OCI-LY1 (cell line): ENCODE data around the gene METTL3.
A peak's percentile ranks its signal among the peaks of the same experiment; 100 is the strongest.

ENCODE experiments used
- H2AFZ ChIP-seq: fragments of 200-600 bp; sonication (generic), shearing (Covaris generic); 2 replicates; pipeline ENCODE4 v1.6.0; 2014; ENCODE audit warnings: antibody characterized with exemption, mild to moderate bottlenecking, low read length
- H3F3A ChIP-seq: fragments of 200-600 bp; sonication (generic), shearing (Covaris generic); 2 replicates; pipeline ENCODE4 v1.6.0; 2014; ENCODE audit warnings: mild to moderate bottlenecking, antibody characterized with exemption, low read length, moderate library complexity; ENCODE audit not compliant: insufficient read depth
- H3K27ac ChIP-seq: fragments of 200-600 bp; sonication (generic); 2 replicates; pipeline ENCODE4 v1.5.1; 2014; ENCODE audit warnings: low read length, mixed run types, mild to moderate bottlenecking, low read depth; ENCODE audit not compliant: poor library complexity, severe bottlenecking
- H3K27me3 ChIP-seq: fragments of 200-600 bp; sonication (generic); 2 replicates; pipeline ENCODE4 v1.6.0; 2014; ENCODE audit warnings: antibody characterized with exemption, mild to moderate bottlenecking, low read length, moderate library complexity; ENCODE audit not compliant: insufficient read depth
- H3K36me3 ChIP-seq: fragments of 200-600 bp; sonication (generic); 2 replicates; pipeline ENCODE4 v1.6.1; 2014; ENCODE audit warnings: mild to moderate bottlenecking, antibody characterized with exemption, low read length, moderate library complexity, mixed read lengths; ENCODE audit not compliant: insufficient read depth
- H3K4me1 ChIP-seq: fragments of 200-600 bp; sonication (generic); 2 replicates; pipeline ENCODE4 v1.5.1; 2014; ENCODE audit warnings: mild to moderate bottlenecking, low read length, moderate library complexity; ENCODE audit not compliant: insufficient read depth, severe bottlenecking
- H3K4me2 ChIP-seq: fragments of 200-600 bp; sonication (generic), shearing (Covaris generic); 2 replicates; pipeline ENCODE4 v1.6.1; 2014; ENCODE audit warnings: low read length
- H3K4me3 ChIP-seq: fragments of 200-600 bp; sonication (generic); 2 replicates; pipeline ENCODE4 v1.5.1; 2014; ENCODE audit warnings: low read length, low read depth, mild to moderate bottlenecking, mixed read lengths; ENCODE audit not compliant: poor library complexity, severe bottlenecking
- H3K79me2 ChIP-seq: fragments of 200-600 bp; shearing (Covaris generic); 2 replicates; pipeline ENCODE4 v1.6.1; 2016; ENCODE audit warnings: mixed run types, low read length, mixed read lengths; ENCODE audit not compliant: insufficient read depth
- H3K9ac ChIP-seq: fragments of 200-600 bp; sonication (generic), shearing (Covaris generic); 2 replicates; pipeline ENCODE4 v1.6.1; 2014; ENCODE audit warnings: mild to moderate bottlenecking, low read length, mixed read lengths
- H3K9me2 ChIP-seq: fragments of 200-600 bp; sonication (generic), shearing (Covaris generic); 2 replicates; pipeline ENCODE4 v1.6.1; 2014; ENCODE audit warnings: low read depth, mild to moderate bottlenecking, low read length, mixed read lengths
- H3K9me3 ChIP-seq: fragments of 200-600 bp; shearing (Covaris generic); 2 replicates; pipeline ENCODE4 v1.6.1; 2014; ENCODE audit warnings: low read length, mixed read lengths
- H4K20me1 ChIP-seq: fragments of 200-600 bp; sonication (generic), shearing (Covaris generic); 2 replicates; pipeline ENCODE4 v1.6.0; 2016; ENCODE audit warnings: mild to moderate bottlenecking, low read length; ENCODE audit not compliant: insufficient read depth
- CTCF ChIP-seq: fragments of 200-600 bp; sonication (generic), shearing (Covaris generic); IDR thresholded peaks from 2 replicates; pipeline ENCODE4 v1.5.1; 2017; ENCODE audit warnings: mild to moderate bottlenecking, antibody characterized with exemption, low read length, moderate library complexity, mixed read lengths
- EZH2 ChIP-seq: fragments of 200-600 bp; sonication (generic), shearing (Covaris generic); IDR thresholded peaks from 2 replicates; pipeline ENCODE4 v1.8.0; 2017; ENCODE audit warnings: borderline replicate concordance, mixed run types, mild to moderate bottlenecking, antibody characterized with exemption, low read length, moderate library complexity, mixed read lengths

The METTL3 gene

GRCh38 chr14:21494902-21495762 lies 16.0 kb downstream of the METTL3 start:
- H3K36me3 ChIP-seq = peaks cover 87% of the 10 kb centered on the region

GRCh38 chr14:21486640-21487087 lies 24.5 kb downstream of the METTL3 start:
- no peak for TF ChIP-seq EZH2
- no peak for TF ChIP-seq CTCF
- Histone ChIP-seq H3K79me2 (0 out of 2 replicates have a peak, but pooled peaks cover 10% of the 10 kb centered on the region), H3K9me3 (no peaks in the 10 kb centered on the region), H3K9ac (no peak overlapping the region), H4K20me1 (no peaks in the 10 kb centered on the region), H2AFZ (no peak overlapping the region), H3K4me1 (no peaks in the 10 kb centered on the region), H3F3A (no peaks in the 10 kb centered on the region), H3K36me3 (peaks cover 50% of the 10 kb centered on the region), H3K4me3 (no peak overlapping the region), H3K27me3 (no peaks in the 10 kb centered on the region), H3K9me2 (no peaks in the 10 kb centered on the region), H3K27ac (no peak overlapping the region), H3K4me2 (no peak overlapping the region)

More at GRCh38 chr14:21494902-21495762, 16.0 kb downstream of the METTL3 start:
- Histone ChIP-seq H3K4me1 (no peaks in the 10 kb centered on the region), H3K27ac (no peak overlapping the region), H3K9ac (no peak overlapping the region), H3K9me3 (no peaks in the 10 kb centered on the region), H3K27me3 (no peaks in the 10 kb centered on the region), H4K20me1 (no peaks in the 10 kb centered on the region), H3K9me2 (no peaks in the 10 kb centered on the region), H3K79me2 (no peaks in the 10 kb centered on the region), H3K4me2 (no peak overlapping the region), H2AFZ (no peak overlapping the region), H3K4me3 (no peak overlapping the region), H3F3A (no peaks in the 10 kb centered on the region)
- TF ChIP-seq CTCF = no peak
- TF ChIP-seq EZH2 = no peak

- Histone ChIP-seq H3K9me3 (no peaks in the 10 kb centered on the region), H3K79me2 (peaks cover 21% of the 10 kb centered on the region), H3K36me3 (peaks cover 18% of the 10 kb centered on the region; the same call in 1 of the 2 replicates), H3K4me1 (peaks cover 21% of the 10 kb centered on the region), H3K9me2 (no peaks in the 10 kb centered on the region), H3K27me3 (no peaks in the 10 kb centered on the region), H3K27ac (peak within 1 kb of the TSS; percentile 56), H3F3A (no peaks in the 10 kb centered on the region), H4K20me1 (no peaks in the 10 kb centered on the region), H3K9ac (peak within 1 kb of the TSS; percentile 95), H3K4me3 (peak within 1 kb of the TSS; percentile 94), H2AFZ (peak within 1 kb of the TSS; percentile 60), H3K4me2 (peak within 1 kb of the TSS; percentile 99)
- TF ChIP-seq CTCF = peak; percentile 92
- TF ChIP-seq EZH2 = no peak
Measured at GRCh38 chr14:21476925-21477681, 34.0 kb downstream of the METTL3 start, which contains the start of the genes RAB2B and TOX4. Gene RAB2B, minus strand, starts transcription at chr14:21476959. Its CDS starts 87 bp downstream, at chr14:21476872. Gene TOX4, plus strand, starts transcription at chr14:21477195. Its CDS starts 84 bp downstream, at chr14:21477279.
